Kidney (tissue), 14 donors: Measurements from ENCODE around the gene RAB11A. TPM values are rescaled to one million over a fixed set of nuclear protein-coding genes. Genes with fewer than 3 reads are reported as not detected.

Experiments
- DNase-seq, 5 donors: peaks; one replicate each; pipeline ENCODE4 v3.0.0-alpha.2; 2013 to 2020
- FAIRE-seq: peaks from 2 replicates; lab custom pipeline; 2012; peaks lifted over from hg19 to GRCh38; lab: Jason Lieb, UNC
- H3K27ac ChIP-seq, 2 donors: one replicate each; pipeline ENCODE4 v1.7.0; 2013; ENCODE audit warnings: low read depth in 2 of 2, low read length in 2 of 2, inconsistent platforms in 1 of 2
- H3K27me3 ChIP-seq: one replicate; pipeline ENCODE4 v1.7.1; 2013; ENCODE audit warnings: low read length, inconsistent platforms; ENCODE audit not compliant: control insufficient read depth, insufficient read depth
- H3K36me3 ChIP-seq, 3 donors: one replicate each; pipeline versions ENCODE4 v1.7.0 to v1.7.1; 2013; ENCODE audit warnings: low read length in 3 of 3, control low read depth in 1 of 3, inconsistent platforms in 1 of 3; ENCODE audit not compliant: insufficient read depth in 3 of 3, control insufficient read depth in 2 of 3
- H3K4me1 ChIP-seq, 3 donors: one replicate each; pipeline versions ENCODE4 v1.7.0 to v1.7.1; 2013; ENCODE audit warnings: low read length in 3 of 3, inconsistent platforms in 1 of 3, low read depth in 1 of 3; ENCODE audit not compliant: control insufficient read depth in 2 of 3, insufficient read depth in 2 of 3
- H3K4me3 ChIP-seq, 3 donors: one replicate each; pipeline versions ENCODE4 v1.7.0 to v1.8.1; 2013; ENCODE audit warnings: low read length in 3 of 3, control low read depth in 1 of 3, inconsistent platforms in 1 of 3
- H3K9ac ChIP-seq, 3 donors: one replicate each; pipeline versions ENCODE4 v1.7.0 to v1.7.1; 2013; ENCODE audit warnings: low read length in 3 of 3, control low read depth in 1 of 3, inconsistent platforms in 1 of 3
- H3K9me3 ChIP-seq, 3 donors: one replicate each; pipeline versions ENCODE4 v1.7.0 to v1.7.1; 2013; ENCODE audit warnings: low read length in 3 of 3, control low read depth in 1 of 3, inconsistent platforms in 1 of 3; ENCODE audit not compliant: control insufficient read depth in 2 of 3, insufficient read depth in 1 of 3
- intact Hi-C: fragments of 100-400 bp; cut with DNase I; formaldehyde crosslinking; loops from one replicate; pipeline ENCODE4 v1.11.1; 2022
- polyA plus RNA-seq: library from polyadenylated mRNA; stranded (reverse); fragments of 350-450 nt; fragmentation: Illumina TruSeq; extraction: RNeasy Lipid Tissue Mini Kit (QIAGEN cat#74804); gene quantifications from one replicate; pipeline ENCODE4 v1.2.3, GENCODE V29; 2014; ENCODE audit warnings: low read depth, low replicate concordance; ENCODE audit not compliant: insufficient read depth
- total RNA-seq: library from RNA; stranded (reverse); fragmentation: NEBNext Ultra II Directional; extraction: Animal tissue kit (Norgen Biotek cat#: 25700); gene quantifications from one replicate; pipeline ENCODE4 v1.2.1, GENCODE V29; 2021
- TF ChIP-seq, protein P1 (sequence below): IDR thresholded peaks from 3 replicates; pipeline ENCODE4 v1.5.1; 2012; ENCODE audit warnings: mild to moderate bottlenecking, moderate library complexity, borderline replicate concordance; ENCODE audit not compliant: insufficient read depth; ENCODE audit errors: extremely low read depth
- donor health status: control.
- donor health status: control.
- donor health status: control.
- donor health status: control.
- donor health status: control.
- donor health status: DM: yes; HTN: yes; CAD: no.
- donor health status: Normal renal cell carcinoma (clear cell type).

Gene RAB11A
- total and polyA plus RNA-seq, 2 donors from 2014 or later = 216 to 249 TPM

DNA sequence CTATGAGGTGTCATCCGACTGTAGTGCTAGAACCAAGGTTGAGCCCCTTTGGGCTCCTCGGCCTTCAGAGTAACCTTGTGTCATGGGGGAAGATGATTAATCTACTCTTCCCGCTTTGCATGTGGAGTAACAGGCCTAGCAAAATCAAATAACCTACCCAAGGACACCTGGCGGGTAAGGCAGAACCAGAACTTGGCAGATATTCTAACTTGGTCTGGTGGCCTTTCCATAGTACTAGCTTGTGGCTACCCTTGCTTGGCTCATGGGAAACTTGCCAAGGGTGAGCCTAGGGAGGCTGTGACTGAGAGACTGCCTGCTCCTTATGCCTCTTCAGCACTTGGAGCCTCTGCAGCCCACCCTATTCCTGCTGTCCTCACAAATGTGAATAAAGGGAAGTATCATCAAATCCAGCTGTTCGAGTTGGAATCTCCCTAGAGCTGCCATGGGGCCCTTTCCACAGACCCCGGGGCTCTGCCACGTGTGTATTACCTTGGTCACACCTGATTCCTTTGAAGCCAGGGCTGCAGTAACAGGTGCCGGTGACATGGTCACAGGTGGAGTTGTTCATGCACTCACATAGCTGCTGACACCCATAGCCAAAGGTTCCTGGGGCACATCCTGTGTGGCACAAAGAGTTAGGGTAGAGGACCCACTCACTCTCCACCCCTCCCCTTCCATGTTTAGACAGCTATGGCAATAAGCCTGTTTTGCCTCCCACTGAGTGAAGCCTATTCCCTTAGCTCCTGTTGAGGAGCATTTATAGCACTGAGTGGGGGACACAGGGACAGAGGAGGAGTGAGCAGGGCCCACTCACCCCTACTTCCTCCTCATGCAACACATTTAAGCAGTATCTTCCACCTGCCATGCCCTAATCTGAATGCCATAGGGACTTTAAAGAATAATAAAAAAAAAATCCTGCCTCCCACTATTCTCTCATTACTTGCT, 46.0 kb downstream of the RAB11A start:
- no peaks in the 10 kb centered on the region for H3K27me3 ChIP-seq
- peak in 1 of 5 donors; percentile 18 for DNase-seq
- TF ChIP-seq, protein P1, sequence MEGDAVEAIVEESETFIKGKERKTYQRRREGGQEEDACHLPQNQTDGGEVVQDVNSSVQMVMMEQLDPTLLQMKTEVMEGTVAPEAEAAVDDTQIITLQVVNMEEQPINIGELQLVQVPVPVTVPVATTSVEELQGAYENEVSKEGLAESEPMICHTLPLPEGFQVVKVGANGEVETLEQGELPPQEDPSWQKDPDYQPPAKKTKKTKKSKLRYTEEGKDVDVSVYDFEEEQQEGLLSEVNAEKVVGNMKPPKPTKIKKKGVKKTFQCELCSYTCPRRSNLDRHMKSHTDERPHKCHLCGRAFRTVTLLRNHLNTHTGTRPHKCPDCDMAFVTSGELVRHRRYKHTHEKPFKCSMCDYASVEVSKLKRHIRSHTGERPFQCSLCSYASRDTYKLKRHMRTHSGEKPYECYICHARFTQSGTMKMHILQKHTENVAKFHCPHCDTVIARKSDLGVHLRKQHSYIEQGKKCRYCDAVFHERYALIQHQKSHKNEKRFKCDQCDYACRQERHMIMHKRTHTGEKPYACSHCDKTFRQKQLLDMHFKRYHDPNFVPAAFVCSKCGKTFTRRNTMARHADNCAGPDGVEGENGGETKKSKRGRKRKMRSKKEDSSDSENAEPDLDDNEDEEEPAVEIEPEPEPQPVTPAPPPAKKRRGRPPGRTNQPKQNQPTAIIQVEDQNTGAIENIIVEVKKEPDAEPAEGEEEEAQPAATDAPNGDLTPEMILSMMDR = no peak
- H3K9ac ChIP-seq = no peak overlapping the region
- H3K27ac ChIP-seq = no peak overlapping the region
- peaks cover 2 to 3% (median 3%) of the 10 kb centered on the region in 3 donors for H3K36me3 ChIP-seq
- H3K9me3 ChIP-seq = no peaks in the 10 kb centered on the region
- peaks cover 0 to 4% (median 0%) of the 10 kb centered on the region in 3 donors for H3K4me1 ChIP-seq
- FAIRE-seq = no peak
- intact Hi-C loops = no loop called here
- no peak overlapping the region for H3K4me3 ChIP-seq

DNA sequence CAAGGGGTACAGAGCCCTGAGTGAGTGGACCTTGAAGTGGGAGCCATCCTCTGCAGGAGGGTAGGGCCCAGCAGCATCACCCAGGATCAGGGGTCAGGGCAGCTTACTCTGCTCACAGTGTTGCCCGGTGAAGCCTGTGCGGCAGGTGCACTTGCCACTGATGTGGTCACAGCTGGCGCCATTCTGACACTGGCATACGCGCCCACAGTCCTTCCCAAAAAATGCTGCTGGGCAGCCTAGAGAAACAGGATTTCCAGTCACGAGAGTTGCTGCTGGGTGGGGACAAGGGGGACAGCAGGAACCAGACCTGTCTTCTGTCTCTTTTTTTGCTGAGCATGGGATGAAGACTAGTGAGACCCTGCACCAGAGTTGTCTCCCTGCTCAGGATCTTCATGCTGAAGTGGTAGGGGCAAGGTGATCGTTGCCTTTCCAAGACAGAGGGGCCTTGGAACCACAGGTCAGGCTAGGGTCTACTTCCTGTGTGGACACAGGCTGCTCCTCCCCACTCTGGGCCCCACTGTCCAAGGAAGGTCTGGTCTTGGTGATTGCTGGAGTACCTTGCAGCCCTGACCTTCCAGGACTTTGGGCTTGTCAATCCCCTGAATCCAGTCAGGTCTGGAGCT, 46.9 kb downstream of the RAB11A start:
- FAIRE-seq = no peak

DNA sequence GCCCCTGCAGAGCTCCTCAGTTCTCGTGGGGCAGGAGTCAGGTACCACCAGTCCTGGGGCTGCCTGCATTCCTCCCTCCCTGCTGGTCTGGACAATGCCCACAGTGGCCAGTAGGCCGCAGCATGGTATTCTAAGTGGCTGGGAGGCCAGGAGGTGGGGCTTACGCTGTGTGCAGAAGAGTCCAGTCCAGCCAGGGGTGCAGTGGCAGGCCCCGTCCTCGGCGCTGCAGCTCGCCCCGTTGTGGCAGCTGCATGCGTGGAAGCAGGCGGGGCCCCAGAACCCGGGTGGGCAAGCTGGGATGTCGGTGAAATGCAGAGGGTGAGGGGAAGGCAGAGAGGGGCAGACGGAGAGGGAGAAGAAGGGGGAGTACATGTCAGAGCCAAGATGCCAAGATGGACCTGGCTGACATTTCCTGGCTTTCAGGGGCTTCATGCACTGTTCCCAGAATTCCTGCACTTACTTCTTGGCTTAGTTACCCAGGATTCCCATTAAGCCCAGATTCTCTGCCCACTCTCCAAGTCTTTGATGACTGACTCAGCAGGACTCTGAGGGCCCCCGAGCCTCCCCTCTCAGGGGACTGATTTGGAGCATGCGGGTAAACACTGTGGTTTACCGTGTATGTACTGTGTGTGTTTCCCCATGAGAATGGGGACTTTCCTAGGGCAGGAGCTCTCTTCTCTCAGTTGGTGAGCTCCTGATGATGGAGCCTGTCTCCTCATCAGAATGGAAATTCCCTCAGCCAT, 47.5 kb downstream of the RAB11A start:
- Histone ChIP-seq H3K9me3 (no peaks in the 10 kb centered on the region), H3K36me3 (peaks cover 0 to 2% (median 0%) of the 10 kb centered on the region in 3 donors), H3K4me1 (peaks cover 0 to 4% (median 0%) of the 10 kb centered on the region in 3 donors), H3K4me3 (no peak overlapping the region), H3K27me3 (no peaks in the 10 kb centered on the region), H3K27ac (no peak overlapping the region), H3K9ac (no peak overlapping the region)
- intact Hi-C loops = no loop called here
- DNase-seq (peak; percentile 83 to 90 (median 85)), FAIRE-seq (no peak)
- TF ChIP-seq, protein P1 = peak; percentile 65

More for the DNA sequence above, 46.9 kb downstream of the RAB11A start:
- Histone ChIP-seq H3K27ac (no peak overlapping the region), H3K36me3 (peaks cover 0 to 3% (median 2%) of the 10 kb centered on the region in 3 donors), H3K4me1 (peaks cover 0 to 4% (median 0%) of the 10 kb centered on the region in 3 donors), H3K9me3 (no peaks in the 10 kb centered on the region), H3K27me3 (no peaks in the 10 kb centered on the region), H3K9ac (no peak overlapping the region), H3K4me3 (no peak overlapping the region)
- TF ChIP-seq, protein P1 = no peak
- no peak for DNase-seq
- intact Hi-C loops = no loop called here
